Fibroblast of lung (primary cell): ENCODE data around the gene OR51L1.

ENCODE experiments used
- CTCF ChIP-seq, 2 donors: IDR thresholded peaks in 1 of 2; conservative IDR thresholded peaks in 1 of 2; 1 replicate in 1 of 2; 2 replicates in 1 of 2; pipeline ENCODE4 v1.5.1; 2011 to 2012; ENCODE audit warnings: low read length in 2 of 2, control low read depth in 1 of 2, inconsistent platforms in 1 of 2, low read depth in 1 of 2, mild to moderate bottlenecking in 1 of 2
- EZH2 ChIP-seq: IDR thresholded peaks from 2 replicates; pipeline ENCODE4 v1.5.1; 2012; ENCODE audit warnings: low read length, control low read depth, mild to moderate bottlenecking; ENCODE audit errors: missing control alignments

GRCh38 chr11:5021996-5022395 lies 27.3 kb downstream of the OR51L1 start:
- TF ChIP-seq CTCF (conservative IDR thresholded peaks at IDR 0.05 in 1 of 2, IDR thresholded peaks at IDR 0.05 in 1 of 2; ENCODE audit: low read depth in 1 of 2, low read length in 2 of 2) (no peak), EZH2 (no peak)
